GM18520 (cell line): Measurements from ENCODE around the gene MRPL38.

Experiments used
- ATAC-seq: cut with Tn5 transposase; IDR thresholded peaks from one replicate; pipeline ENCODE4 v1.9.1; 2021; ENCODE audit not compliant: unreplicated experiment

Gene MRPL38

GRCh38 chr17:75904749-75905521 lies at the start of gene MRPL38:
Gene MRPL38, minus strand, starts transcription at chr17:75904884. Its CDS starts 9 bp downstream, at chr17:75904875.
- peak; percentile 94 for ATAC-seq

GRCh38 chr17:75950855-75951554 lies 46.3 kb upstream of the MRPL38 start:
- ATAC-seq, result no peak

GRCh38 chr17:75950421-75950820 lies 45.7 kb upstream of the MRPL38 start:
- no peak for ATAC-seq

GRCh38 chr17:75945211-75945610 lies 40.5 kb upstream of the MRPL38 start:
- ATAC-seq, result no peak

- no peak for ATAC-seq
Observed at GRCh38 chr17:75943491-75943890, 38.8 kb upstream of the MRPL38 start.

- ATAC-seq, result no peak
Observed at GRCh38 chr17:75942473-75942872, 37.8 kb upstream of the MRPL38 start.

- no peak for ATAC-seq
Observed at GRCh38 chr17:75941442-75941819, 36.7 kb upstream of the MRPL38 start.

- peak; percentile 95 for ATAC-seq
Observed at GRCh38 chr17:75940727-75941441, 36.2 kb upstream of the MRPL38 start, which contains the start of gene FBF1. Gene FBF1, minus strand, starts transcription at chr17:75941042. Its CDS starts 2,893 bp downstream, at chr17:75938149.

- no peak for ATAC-seq
Observed at GRCh38 chr17:75937652-75938051, 33.0 kb upstream of the MRPL38 start.

GRCh38 chr17:75933808-75934207 lies 29.1 kb upstream of the MRPL38 start:
- ATAC-seq, result no peak

- ATAC-seq, result no peak
Observed at GRCh38 chr17:75932852-75933251, 28.2 kb upstream of the MRPL38 start.

GRCh38 chr17:75931062-75931461 lies 26.4 kb upstream of the MRPL38 start:
- no peak for ATAC-seq

- no peak for ATAC-seq
Observed at GRCh38 chr17:75927286-75927922, 22.7 kb upstream of the MRPL38 start.

- ATAC-seq, result no peak
Observed at GRCh38 chr17:75926456-75926855, 21.8 kb upstream of the MRPL38 start.

- no peak for ATAC-seq
Observed at GRCh38 chr17:75925912-75926311, 21.2 kb upstream of the MRPL38 start.

- no peak for ATAC-seq
Observed at GRCh38 chr17:75925103-75925502, 20.4 kb upstream of the MRPL38 start.

- no peak for ATAC-seq
Observed at GRCh38 chr17:75922963-75923874, 18.5 kb upstream of the MRPL38 start.

- ATAC-seq, result no peak
Observed at GRCh38 chr17:75922173-75922961, 17.7 kb upstream of the MRPL38 start.

- ATAC-seq, result no peak
Observed at GRCh38 chr17:75921596-75921995, 16.9 kb upstream of the MRPL38 start.
